Left ventricle myocardium inferior (tissue), 1 donor: ENCODE measurements around the gene CDC42EP3. TPM values are rescaled to one million over a fixed set of nuclear protein-coding genes. Genes with fewer than 3 reads are reported as not detected.

Experiments used
- DNase-seq: peaks from one replicate; pipeline ENCODE4 v3.0.0-alpha.2; 2020
- H3K27ac ChIP-seq: fragments of 200-600 bp; replicated peaks from 2 replicates; pipeline ENCODE4 v1.8.0; 2021
- H3K27me3 ChIP-seq: fragments of 200-600 bp; 2 replicates; pipeline ENCODE4 v1.8.0; 2021; ENCODE audit warnings: low read depth
- H3K36me3 ChIP-seq: fragments of 200-600 bp; 2 replicates; pipeline ENCODE4 v1.8.0; 2021
- H3K4me1 ChIP-seq: fragments of 200-600 bp; 2 replicates; pipeline ENCODE4 v1.8.0; 2021
- H3K4me3 ChIP-seq: fragments of 200-600 bp; 2 replicates; pipeline ENCODE4 v1.8.0; 2021; ENCODE audit warnings: mild to moderate bottlenecking, moderate library complexity
- H3K9me3 ChIP-seq: fragments of 200-600 bp; replicated peaks from 2 replicates; pipeline ENCODE4 v1.8.0; 2021
- intact Hi-C: fragments of 100-400 bp; cut with micrococcal nuclease; formaldehyde crosslinking; loops from one replicate; pipeline ENCODE4 v1.11.0; 2022
- long read RNA-seq: library from polyadenylated mRNA; unstranded; transcript quantifications from one replicate; pipeline ENCODE4 v2.0.0, GENCODE V29; 2021
- total RNA-seq: library from RNA; stranded (reverse); fragmentation: NEBNext Ultra II Directional; extraction: Animal tissue kit (Norgen Biotek cat#: 25700); gene quantifications from one replicate; pipeline ENCODE4 v1.2.1, GENCODE V29; 2021
- TF ChIP-seq, protein P1 (sequence below): fragments of 200-600 bp; IDR thresholded peaks from 2 replicates; pipeline ENCODE4 v1.8.0; 2021; ENCODE audit warnings: antibody characterized with exemption, mild to moderate bottlenecking, borderline replicate concordance
- donor health status: DM: no; HTN: yes; CAD: no; lungs with severe emphysema.

The CDC42EP3 gene, protein sequence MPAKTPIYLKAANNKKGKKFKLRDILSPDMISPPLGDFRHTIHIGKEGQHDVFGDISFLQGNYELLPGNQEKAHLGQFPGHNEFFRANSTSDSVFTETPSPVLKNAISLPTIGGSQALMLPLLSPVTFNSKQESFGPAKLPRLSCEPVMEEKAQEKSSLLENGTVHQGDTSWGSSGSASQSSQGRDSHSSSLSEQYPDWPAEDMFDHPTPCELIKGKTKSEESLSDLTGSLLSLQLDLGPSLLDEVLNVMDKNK
- total RNA-seq = 81.9 TPM
- long read RNA-seq, full-length matches to known transcripts = 105 of 129 reads
- long read RNA-seq, partial matches to known transcripts = 0 of 129 reads
- long read RNA-seq, other reads (novel, unspliced or antisense) = 24 of 129 reads

DNA sequence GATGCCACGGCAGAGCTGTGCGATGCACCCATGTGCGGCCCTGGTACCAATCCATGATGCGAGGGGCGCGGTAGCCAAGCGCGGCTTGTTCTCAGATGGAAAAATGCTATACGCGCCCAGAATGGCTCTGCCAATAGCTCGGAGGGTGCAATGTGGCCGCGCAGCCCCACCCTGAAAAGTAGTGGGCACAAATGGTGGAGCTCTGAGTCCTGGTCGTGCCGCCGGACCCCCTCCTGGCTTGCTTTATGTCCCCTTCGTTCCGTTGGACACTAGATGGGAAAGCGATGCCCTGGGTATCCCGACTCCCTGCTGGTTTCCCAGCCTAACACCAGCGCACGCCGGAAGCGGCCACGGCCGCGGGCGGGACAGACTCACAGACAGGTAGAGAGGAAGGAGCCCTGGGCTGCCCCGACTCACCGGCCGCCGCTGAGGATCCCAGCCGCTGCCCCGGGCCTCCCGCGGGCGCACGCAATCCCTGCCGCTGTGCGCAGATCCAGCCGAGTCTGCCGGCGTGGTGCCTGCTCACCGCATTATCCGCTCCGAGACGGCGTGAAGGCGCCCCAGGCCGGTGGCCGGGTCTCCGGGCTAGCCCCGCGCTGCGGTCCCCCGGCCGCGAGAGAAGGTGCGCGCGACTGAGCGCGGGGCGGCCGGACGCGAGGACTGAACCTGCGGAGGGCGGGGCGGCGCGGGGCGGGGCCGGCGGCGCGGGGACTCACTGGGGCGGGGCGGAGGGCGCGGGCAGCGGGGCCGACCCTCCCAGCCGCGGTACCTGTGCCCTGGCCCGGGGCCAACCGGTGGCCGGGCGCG lies at the start of gene CDC42EP3:
Gene CDC42EP3 (minus strand): TSS at position 634 of the 807 bp plus-strand sequence. CDS start 25,055 bp downstream, outside the sequence.
- peak; percentile 74 for DNase-seq
- peak within 1 kb of the TSS; percentile 98 for H3K27ac ChIP-seq
- no peaks in the 10 kb centered on the region for H3K9me3 ChIP-seq
- TF ChIP-seq, protein P1, sequence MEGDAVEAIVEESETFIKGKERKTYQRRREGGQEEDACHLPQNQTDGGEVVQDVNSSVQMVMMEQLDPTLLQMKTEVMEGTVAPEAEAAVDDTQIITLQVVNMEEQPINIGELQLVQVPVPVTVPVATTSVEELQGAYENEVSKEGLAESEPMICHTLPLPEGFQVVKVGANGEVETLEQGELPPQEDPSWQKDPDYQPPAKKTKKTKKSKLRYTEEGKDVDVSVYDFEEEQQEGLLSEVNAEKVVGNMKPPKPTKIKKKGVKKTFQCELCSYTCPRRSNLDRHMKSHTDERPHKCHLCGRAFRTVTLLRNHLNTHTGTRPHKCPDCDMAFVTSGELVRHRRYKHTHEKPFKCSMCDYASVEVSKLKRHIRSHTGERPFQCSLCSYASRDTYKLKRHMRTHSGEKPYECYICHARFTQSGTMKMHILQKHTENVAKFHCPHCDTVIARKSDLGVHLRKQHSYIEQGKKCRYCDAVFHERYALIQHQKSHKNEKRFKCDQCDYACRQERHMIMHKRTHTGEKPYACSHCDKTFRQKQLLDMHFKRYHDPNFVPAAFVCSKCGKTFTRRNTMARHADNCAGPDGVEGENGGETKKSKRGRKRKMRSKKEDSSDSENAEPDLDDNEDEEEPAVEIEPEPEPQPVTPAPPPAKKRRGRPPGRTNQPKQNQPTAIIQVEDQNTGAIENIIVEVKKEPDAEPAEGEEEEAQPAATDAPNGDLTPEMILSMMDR = no peak
- peak within 1 kb of the TSS; percentile 93 for H3K4me3 ChIP-seq
- H3K27me3 ChIP-seq = no peaks in the 10 kb centered on the region
- peaks cover 68% of the 10 kb centered on the region for H3K4me1 ChIP-seq
- intact Hi-C loops = no loop called here
- H3K36me3 ChIP-seq = peaks cover 6% of the 10 kb centered on the region

DNA sequence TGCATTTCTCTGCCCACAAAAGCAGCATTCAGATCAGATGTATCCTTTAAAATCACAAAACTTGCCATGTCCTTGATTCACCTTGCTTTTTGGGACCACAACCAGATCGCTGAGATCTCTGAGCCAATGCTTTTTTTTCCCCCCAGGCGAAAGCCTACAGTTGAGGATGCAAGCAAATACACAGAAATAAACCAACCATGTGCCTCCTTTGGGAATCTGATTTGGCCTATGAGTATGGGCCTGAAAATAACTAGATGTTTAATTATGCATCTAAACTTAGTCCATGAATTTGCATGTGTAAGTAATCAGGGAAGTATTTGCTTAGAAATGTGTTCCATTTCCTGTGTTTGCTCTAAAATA lies 49.7 kb upstream of the CDC42EP3 start:
- no peak overlapping the region for H3K27ac ChIP-seq
- TF ChIP-seq, protein P1 = no peak
- H3K27me3 ChIP-seq = no peaks in the 10 kb centered on the region
- H3K4me1 ChIP-seq = no peaks in the 10 kb centered on the region
- H3K4me3 ChIP-seq = no peak overlapping the region
- DNase-seq = no peak
- no peaks in the 10 kb centered on the region for H3K36me3 ChIP-seq
- intact Hi-C loops = no loop called here
- no peaks in the 10 kb centered on the region for H3K9me3 ChIP-seq

DNA sequence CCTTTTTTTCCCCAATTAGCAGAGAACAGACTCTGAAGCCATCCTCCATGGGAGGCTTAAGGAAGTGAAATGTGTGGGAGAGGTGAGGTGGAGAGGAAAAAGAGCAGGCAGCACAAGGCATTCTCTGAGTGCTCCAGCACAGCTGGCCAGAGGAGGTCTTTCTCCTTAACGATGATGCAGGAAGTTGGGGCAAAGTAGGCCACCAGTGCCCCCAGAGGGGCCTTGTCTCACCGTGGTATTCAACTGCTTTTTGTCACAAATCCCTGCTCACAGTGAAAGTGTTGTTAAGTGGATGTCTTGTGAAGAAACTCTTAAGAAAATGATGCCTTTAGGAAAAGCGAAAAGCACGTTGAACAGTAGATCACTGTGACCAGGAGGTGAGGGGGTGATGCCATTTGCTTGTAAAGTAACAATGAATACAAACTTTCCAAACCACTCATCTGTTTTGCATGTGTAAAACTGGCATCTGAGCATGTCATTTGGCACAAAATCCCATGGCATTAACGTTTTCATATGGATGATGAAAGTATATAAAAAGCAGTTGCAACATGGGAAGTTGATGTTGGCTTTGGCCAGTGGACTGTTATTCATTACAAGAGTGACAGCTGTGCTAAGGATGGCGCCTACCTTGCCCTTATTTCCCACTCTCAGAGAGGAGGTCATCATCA lies 49.2 kb upstream of the CDC42EP3 start:
- no peaks in the 10 kb centered on the region for H3K36me3 ChIP-seq
- H3K27ac ChIP-seq = no peak overlapping the region
- intact Hi-C loops = no loop called here
- H3K4me1 ChIP-seq = no peaks in the 10 kb centered on the region
- H3K4me3 ChIP-seq = no peak overlapping the region
- H3K9me3 ChIP-seq = peaks cover 4% of the 10 kb centered on the region
- no peak for DNase-seq
- no peaks in the 10 kb centered on the region for H3K27me3 ChIP-seq
- TF ChIP-seq, protein P1 = no peak

DNA sequence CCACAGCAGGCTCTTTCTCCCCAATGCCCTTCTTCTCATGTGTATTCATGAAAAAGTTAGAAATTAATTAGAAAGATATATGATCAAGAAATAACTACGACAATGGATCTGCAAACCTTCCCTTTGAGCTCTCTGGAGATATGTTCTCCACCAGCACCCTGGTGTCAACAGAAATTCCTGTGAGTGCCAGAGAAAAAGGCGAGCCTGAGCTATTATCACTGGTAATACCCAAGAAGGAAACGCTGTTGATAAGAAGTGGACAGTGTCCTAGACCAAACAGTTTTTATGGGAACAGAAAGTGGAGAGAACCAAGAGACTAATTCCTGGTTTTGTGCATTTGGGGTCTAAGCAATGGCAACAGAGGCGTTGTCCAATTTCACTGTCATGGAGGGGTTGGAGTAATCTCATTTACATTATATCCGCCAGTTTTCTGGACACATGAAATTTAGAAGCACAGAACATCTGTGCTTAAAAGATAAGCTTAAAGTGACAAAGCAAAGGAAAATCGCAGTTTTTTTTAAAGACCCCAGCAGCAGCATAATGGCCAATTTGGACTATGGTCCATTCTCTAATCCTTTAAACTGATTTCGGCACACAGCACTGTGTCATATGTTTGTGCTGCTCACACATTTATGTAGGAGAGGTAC lies 47.2 kb upstream of the CDC42EP3 start:
- Histone ChIP-seq H3K27ac (no peak overlapping the region), H3K9me3 (peaks cover 17% of the 10 kb centered on the region), H3K4me1 (no peaks in the 10 kb centered on the region), H3K27me3 (no peaks in the 10 kb centered on the region), H3K36me3 (no peaks in the 10 kb centered on the region), H3K4me3 (no peak overlapping the region)
- intact Hi-C loops = no loop called here
- DNase-seq = no peak
- TF ChIP-seq, protein P1 = no peak

DNA sequence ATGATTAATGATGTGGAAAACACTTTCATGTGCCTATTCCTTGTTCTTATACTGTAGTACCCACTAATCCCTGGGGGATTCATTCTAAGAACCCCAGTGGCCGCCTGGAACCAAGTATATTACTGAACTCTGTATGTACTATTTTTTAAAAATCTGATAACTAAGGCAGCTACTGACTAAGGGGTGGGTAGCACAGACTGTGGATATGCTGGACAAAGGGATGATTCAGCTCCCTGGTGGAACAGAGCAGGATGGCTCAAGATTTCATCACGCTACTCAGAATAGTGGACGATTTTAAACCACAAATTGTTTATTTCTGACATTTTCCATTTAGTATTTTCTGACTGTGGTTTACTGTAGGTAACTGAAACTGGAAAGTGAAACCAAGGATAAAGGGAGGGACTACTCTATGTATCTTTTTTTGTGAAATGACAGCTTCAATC lies 41.8 kb upstream of the CDC42EP3 start:
- no peaks in the 10 kb centered on the region for H3K4me1 ChIP-seq
- no peak for DNase-seq
- no peak overlapping the region for H3K4me3 ChIP-seq
- H3K27me3 ChIP-seq = no peaks in the 10 kb centered on the region
- H3K9me3 ChIP-seq = peaks cover 17% of the 10 kb centered on the region
- no peaks in the 10 kb centered on the region for H3K36me3 ChIP-seq
- no peak overlapping the region for H3K27ac ChIP-seq
- intact Hi-C loops = no loop called here
- TF ChIP-seq, protein P1 = no peak
